A204.1 (cell line): ENCODE data around the gene CCDC91.

Experiments used
- FAIRE-seq: peaks from 2 replicates; lab custom pipeline; 2012; peaks lifted over from hg19 to GRCh38; lab: Jason Lieb, UNC

CCDC91 gene

GRCh38 chr12:28585146-28585545 lies 394.9 kb downstream of the CCDC91 start:
- no peak for FAIRE-seq

GRCh38 chr12:28586481-28586880 lies 396.2 kb downstream of the CCDC91 start:
- no peak for FAIRE-seq

GRCh38 chr12:28591831-28592230 lies 401.6 kb downstream of the CCDC91 start:
- no peak for FAIRE-seq
